H1 (cell line): ENCODE measurements around the gene LCNL1. TPM values are rescaled to one million over a fixed set of nuclear protein-coding genes. Genes with fewer than 3 reads are reported as not detected.
A peak's percentile ranks its signal among the peaks of the same experiment; 100 is the strongest.

Source experiments
- CTCF ChIA-PET: fragments of 300-600 bp; sonication (Branson Sonifier 250); formaldehyde crosslinking; loops from one replicate; lab custom pipeline; 2021; ENCODE audit not compliant: partially characterized antibody; lab: Charles Lee
- POLR2A ChIA-PET: fragments of 300-600 bp; sonication (Branson Sonifier 250); formaldehyde crosslinking; loops from one replicate; lab custom pipeline; 2021; ENCODE audit warnings: inconsistent platforms; ENCODE audit not compliant: partially characterized antibody; lab: Charles Lee
- DNase-seq, 2 experiments: peaks; one replicate each; pipeline versions ENCODE4 v3.0.0 to v3.0.0-alpha.2; 2010 to 2022; ENCODE audit warnings: low spot score in 2 of 2, low read depth in 1 of 2, mixed read lengths in 1 of 2
- FAIRE-seq: peaks from 2 replicates; lab custom pipeline; 2011; peaks lifted over from hg19 to GRCh38; lab: Jason Lieb, UNC
- H2AFZ ChIP-seq: 2 replicates; pipeline ENCODE4 v1.8.1; 2012; ENCODE audit warnings: low read length, inconsistent platforms
- H2AK5ac ChIP-seq: 2 replicates; pipeline ENCODE4 v1.6.1; 2013; ENCODE audit warnings: low read depth, low read length
- H2BK120ac ChIP-seq: replicated peaks from 2 replicates; pipeline ENCODE3; 2013; ENCODE audit warnings: low read depth, low read length, inconsistent platforms
- H2BK12ac ChIP-seq: 2 replicates; pipeline ENCODE4 v1.6.1; 2013; ENCODE audit warnings: low read depth, low read length
- H2BK15ac ChIP-seq: 2 replicates; pipeline ENCODE4 v1.6.1; 2013; ENCODE audit warnings: low read length
- H2BK20ac ChIP-seq: 2 replicates; pipeline ENCODE4 v1.6.1; 2013; ENCODE audit warnings: low read length
- H2BK5ac ChIP-seq: 2 replicates; pipeline ENCODE4 v1.6.1; 2013; ENCODE audit warnings: low read depth, low read length
- H3K14ac ChIP-seq: 2 replicates; pipeline ENCODE4 v1.6.1; 2013; ENCODE audit warnings: inconsistent platforms; ENCODE audit not compliant: insufficient read length
- H3K18ac ChIP-seq: 2 replicates; pipeline ENCODE4 v1.6.1; 2013; ENCODE audit warnings: low read length; ENCODE audit errors: extremely low read depth
- H3K23ac ChIP-seq: 2 replicates; pipeline ENCODE4 v1.6.1; 2013; ENCODE audit warnings: inconsistent platforms; ENCODE audit not compliant: insufficient read length
- H3K23me2 ChIP-seq: 2 replicates; pipeline ENCODE4 v1.6.1; 2013; ENCODE audit warnings: low read depth, low read length
- H3K27ac ChIP-seq: 2 replicates; pipeline ENCODE4 v1.6.1; 2011; ENCODE audit warnings: low read depth, low read length, inconsistent platforms
- H3K27me3 ChIP-seq, 4 experiments: replicated peaks in 1 of 4; 1 replicate in 1 of 4; 2 replicates in 3 of 4; pipeline versions ENCODE4 v1.6.1 to v1.8.1; 2011 to 2013; ENCODE audit warnings: low read length in 3 of 4, mild to moderate bottlenecking in 3 of 4, inconsistent platforms in 2 of 4, mixed read lengths in 2 of 4, moderate library complexity in 1 of 4; ENCODE audit not compliant: control insufficient read depth in 3 of 4, insufficient read depth in 3 of 4; ENCODE audit errors: extremely low read depth in 1 of 4
- H3K36me3 ChIP-seq, 4 experiments: 2 replicates each; pipeline versions ENCODE4 v1.6.1 to v1.8.1; 2011 to 2013; ENCODE audit warnings: mild to moderate bottlenecking in 4 of 4, low read length in 3 of 4, moderate library complexity in 2 of 4, control low read depth in 1 of 4, inconsistent platforms in 1 of 4; ENCODE audit not compliant: insufficient read depth in 4 of 4, control insufficient read depth in 2 of 4
- H3K4ac ChIP-seq: replicated peaks from 2 replicates; pipeline ENCODE3; 2013; ENCODE audit warnings: low read length, low read depth, mixed read lengths, inconsistent platforms; ENCODE audit not compliant: insufficient read length
- H3K4me1 ChIP-seq, 4 experiments: replicated peaks in 1 of 4; 1 replicate in 1 of 4; 2 replicates in 3 of 4; pipeline versions ENCODE4 v1.6.1 to v1.8.1; 2011 to 2013; ENCODE audit warnings: low read length in 3 of 4, inconsistent platforms in 2 of 4, mixed read lengths in 1 of 4; ENCODE audit not compliant: insufficient read depth in 4 of 4, control insufficient read depth in 3 of 4
- H3K4me2 ChIP-seq, 2 experiments: 2 replicates each; pipeline versions ENCODE4 v1.6.1 to v1.8.1; 2011 to 2013; ENCODE audit warnings: low read depth in 2 of 2, low read length in 2 of 2, control low read depth in 1 of 2, inconsistent platforms in 1 of 2, mild to moderate bottlenecking in 1 of 2; ENCODE audit not compliant: insufficient read depth in 1 of 2
- H3K4me3 ChIP-seq, 4 experiments: fragments of 200-600, 300-600 bp in 1 of 4; sonication (generic), shearing (Covaris generic), sonication (Bioruptor Twin) in 1 of 4; 2 replicates each; pipeline versions ENCODE4 v1.5.1 to v1.8.1; 2011 to 2016; ENCODE audit warnings: low read length in 4 of 4, low read depth in 3 of 4, control low read depth in 2 of 4, inconsistent platforms in 2 of 4, mild to moderate bottlenecking in 2 of 4, mixed read lengths in 1 of 4, moderate library complexity in 1 of 4; ENCODE audit not compliant: insufficient read depth in 2 of 4; ENCODE audit errors: extremely low read depth in 1 of 4
- H3K56ac ChIP-seq: replicated peaks from 2 replicates; pipeline ENCODE3; 2013; ENCODE audit warnings: low read depth, mild to moderate bottlenecking, mixed read lengths, low read length, inconsistent platforms; ENCODE audit not compliant: insufficient read length
- H3K79me1 ChIP-seq: 2 replicates; pipeline ENCODE4 v1.6.1; 2013; ENCODE audit warnings: low read depth, low read length, control low read depth
- H3K79me2 ChIP-seq, 2 experiments: 2 replicates each; pipeline versions ENCODE4 v1.6.1 to v1.8.1; 2012 to 2013; ENCODE audit warnings: low read length in 2 of 2, mild to moderate bottlenecking in 2 of 2, inconsistent platforms in 1 of 2; ENCODE audit not compliant: insufficient read depth in 2 of 2, control insufficient read depth in 1 of 2
- H3K9ac ChIP-seq, 4 experiments: replicated peaks in 1 of 4; 1 replicate in 1 of 4; 2 replicates in 3 of 4; pipeline versions ENCODE4 v1.6.1 to v1.8.1; 2011 to 2013; ENCODE audit warnings: low read depth in 3 of 4, low read length in 3 of 4, control low read depth in 2 of 4, mild to moderate bottlenecking in 2 of 4, moderate library complexity in 2 of 4, inconsistent platforms in 1 of 4; ENCODE audit errors: extremely low read depth in 1 of 4
- H3K9me3 ChIP-seq, 2 experiments: 2 replicates each; pipeline versions ENCODE4 v1.6.1 to v1.8.1; 2012 to 2013; ENCODE audit warnings: mild to moderate bottlenecking in 2 of 2, moderate library complexity in 2 of 2, control low read depth in 1 of 2, inconsistent platforms in 1 of 2, low read depth in 1 of 2, low read length in 1 of 2, mixed read lengths in 1 of 2; ENCODE audit not compliant: insufficient read depth in 2 of 2
- H4K20me1 ChIP-seq, 2 experiments: replicated peaks in 1 of 2; 2 replicates each; pipeline versions ENCODE3 to v1.8.1; 2011 to 2013; ENCODE audit warnings: inconsistent platforms in 2 of 2, low read length in 2 of 2, mild to moderate bottlenecking in 1 of 2; ENCODE audit not compliant: insufficient read depth in 2 of 2, control insufficient read depth in 1 of 2
- H4K5ac ChIP-seq: 2 replicates; pipeline ENCODE4 v1.6.1; 2013; ENCODE audit warnings: low read length, low read depth, mixed read lengths, inconsistent platforms; ENCODE audit not compliant: insufficient read length
- H4K8ac ChIP-seq: 2 replicates; pipeline ENCODE4 v1.8.0; 2013; ENCODE audit warnings: mild to moderate bottlenecking, moderate library complexity, low read length, inconsistent platforms; ENCODE audit not compliant: insufficient read depth; ENCODE audit errors: extremely low read depth
- H4K91ac ChIP-seq: replicated peaks from 2 replicates; pipeline ENCODE3; 2013; ENCODE audit warnings: low read length, mixed read lengths, inconsistent platforms; ENCODE audit not compliant: insufficient read length
- CBX5 ChIP-seq: fragments of 300-800, 300-1000 bp; sonication (generic); IDR thresholded peaks from 2 replicates; pipeline ENCODE4 v1.7.1; 2016; ENCODE audit warnings: antibody characterized with exemption, low read length, low read depth
- CREB1 ChIP-seq: IDR thresholded peaks from 2 replicates; pipeline ENCODE4 v1.6.1; 2012; ENCODE audit warnings: inconsistent platforms
- KDM5A ChIP-seq: fragments of 200-600 bp; IDR thresholded peaks from 2 replicates; pipeline ENCODE4 v1.7.1; 2012; ENCODE audit warnings: mild to moderate bottlenecking, low read length, inconsistent platforms, mixed read lengths
- NANOG ChIP-seq: IDR thresholded peaks from 2 replicates; pipeline ENCODE4 v1.6.1; 2011; ENCODE audit warnings: low read length, low read depth, mild to moderate bottlenecking, inconsistent platforms; ENCODE audit not compliant: insufficient read depth, poor library complexity, severe bottlenecking
- NRF1 ChIP-seq: IDR thresholded peaks from 2 replicates; pipeline ENCODE4 v1.6.1; 2011; ENCODE audit warnings: mild to moderate bottlenecking, low read depth, low read length, improper control_type of control experiment
- RAD21 ChIP-seq, 2 experiments: IDR thresholded peaks in 1 of 2; conservative IDR thresholded peaks in 1 of 2; 2 replicates each; pipeline ENCODE4 v1.6.1; 2011; ENCODE audit warnings: low read depth in 2 of 2, low read length in 2 of 2, improper control_type of control experiment in 1 of 2, inconsistent platforms in 1 of 2, mild to moderate bottlenecking in 1 of 2, moderate library complexity in 1 of 2
- RFX5 ChIP-seq: IDR thresholded peaks from 2 replicates; pipeline ENCODE4 v1.6.1; 2011; ENCODE audit warnings: low read depth, low read length, improper control_type of control experiment, borderline replicate concordance
- RNF2 ChIP-seq: fragments of 200-900, 300-1000 bp; sonication (generic); IDR thresholded peaks from 2 replicates; pipeline ENCODE4 v1.7.1; 2016; ENCODE audit warnings: borderline replicate concordance, low read depth, mild to moderate bottlenecking, antibody characterized with exemption, low read length; ENCODE audit not compliant: poor library complexity, severe bottlenecking; ENCODE audit errors: missing control alignments
- SP2 ChIP-seq: IDR thresholded peaks from 2 replicates; pipeline ENCODE4 v1.6.1; 2012; ENCODE audit warnings: mild to moderate bottlenecking, low read length, inconsistent platforms
- TBP ChIP-seq: IDR thresholded peaks from 2 replicates; pipeline ENCODE4 v1.6.1; 2011; ENCODE audit warnings: low read depth, low read length, improper control_type of control experiment
- ZNF274 ChIP-seq: IDR thresholded peaks from 2 replicates; pipeline ENCODE4 v1.7.0; 2012; ENCODE audit warnings: low read length, borderline replicate concordance; ENCODE audit errors: extremely low read depth
- WGBS, 2 experiments: shearing (Covaris generic) in 1 of 2; methylation state at CpG; one replicate each; pipeline versions ENCODE4 v1.1.6 to v1.1.7; 2013 to 2015; ENCODE audit warnings: low lambda C conversion rate in 2 of 2, mixed read lengths in 2 of 2, inconsistent platforms in 1 of 2, low coverage in 1 of 2, missing lambda C conversion rate in 1 of 2; ENCODE audit not compliant: insufficient replicate concordance in 2 of 2, insufficient coverage in 1 of 2, insufficient read length in 1 of 2; ENCODE audit errors: extremely low coverage in 1 of 2, missing lambda C conversion rate in 1 of 2; 5-methylcytosine and 5-hydroxymethylcytosine counted together
- polyA plus RNA-seq, 7 experiments: library from polyadenylated mRNA; depleted of rRNA in 3 of 7; stranded (reverse) in 5 of 7; unstranded in 2 of 7; fragments of >200 nt in 5 of 7; fragments of 200-250 nt in 2 of 7; gene quantifications; 1 replicate in 5 of 7; 2 replicates in 1 of 7; 4 replicates in 1 of 7; pipeline versions ENCODE4 v1.2.1 to v1.2.3, GENCODE V29; 2011 to 2013; ENCODE audit warnings: missing spikeins in 2 of 7, mixed read lengths in 2 of 7
- total RNA-seq: library from RNA; stranded (reverse); fragmentation: NEBNext Ultra II Directional; extraction: Animal tissue kit (Norgen Biotek cat#: 25700); gene quantifications from 2 replicates; pipeline ENCODE4 v1.2.1, GENCODE V29; 2021

The LCNL1 gene
- total and polyA plus RNA-seq, 2 of the 8 experiments (the other 6 are each of a cell fraction or from before 2014, with no cell fraction given), result 0.11 TPM; not detected in 1

- no peak overlapping the region for H3K4ac ChIP-seq
- H3K56ac ChIP-seq, result no peak overlapping the region
- peaks cover 13 to 38% (median 35%) of the 10 kb centered on the region in 4 experiments for H3K27me3 ChIP-seq
- H3K79me2 ChIP-seq, result no peaks in the 10 kb centered on the region
- FAIRE-seq, result no peak
- 0 out of 2 replicates have a peak overlapping the region, but pooled peaks have one; percentile 20 for H2BK15ac ChIP-seq
- WGBS, 2 experiments, result 84% methylated on average over 11 of the region's 11 CpGs; no CpG with 5 or more reads in 1 of the 2 experiments
- no peak overlapping the region for H3K23ac ChIP-seq
- H2AFZ ChIP-seq, result no peak overlapping the region
- no peak overlapping the region for H2BK120ac ChIP-seq
- no peak for DNase-seq
- H3K36me3 ChIP-seq, result no peaks in the 10 kb centered on the region
- no peak overlapping the region for H2BK20ac ChIP-seq
- H3K14ac ChIP-seq, result no peak overlapping the region
- H3K9me3 ChIP-seq, result no peaks in the 10 kb centered on the region
- no peak overlapping the region for H4K8ac ChIP-seq
- CTCF ChIA-PET, result no interaction called here
- POLR2A ChIA-PET, result no interaction called here
- H3K9ac ChIP-seq, result peak overlapping the region in 1 of 4 experiments; percentile 19; a peak in 1 of 7 replicates
- H3K18ac ChIP-seq, result no peak overlapping the region
- H2BK5ac ChIP-seq, result no peak overlapping the region
- no peak overlapping the region for H3K27ac ChIP-seq
- peaks cover 13% of the 10 kb centered on the region; the same call in 1 of the 2 replicates for H3K23me2 ChIP-seq
- H3K4me1 ChIP-seq, result peaks cover 0 to 6% (median 4%) of the 10 kb centered on the region in 4 experiments; a peak in 4 of 7 replicates
- peaks cover 0 to 1% of the 10 kb centered on the region in 2 experiments for H4K20me1 ChIP-seq
- H2BK12ac ChIP-seq, result peak overlapping the region; percentile 12; the same call in 1 of the 2 replicates
- H3K79me1 ChIP-seq, result no peaks in the 10 kb centered on the region
- peak overlapping the region; percentile 53; the same call in 1 of the 2 replicates for H2AK5ac ChIP-seq
- H4K5ac ChIP-seq, result no peak overlapping the region
- no peak overlapping the region for H3K4me2 ChIP-seq
- H4K91ac ChIP-seq, result peak overlapping the region; percentile 85
- no peak overlapping the region for H3K4me3 ChIP-seq
- TF ChIP-seq NRF1 (no peak), SP2 (no peak), CREB1 (no peak), TBP (no peak), KDM5A (no peak), RFX5 (no peak), NANOG (no peak), CBX5 (no peak), ZNF274 (no peak), RAD21 (IDR thresholded peaks at IDR 0.05 in 1 of 2, conservative IDR thresholded peaks at IDR 0.05 in 1 of 2; ENCODE audit: low read depth in 2 of 2, low read length in 2 of 2) (no peak), RNF2 (no peak)
Measured at GRCh38 chr9:136983656-136984314, 992 bp downstream of the LCNL1 start.
